GM12872 (cell line): ENCODE data around the gene MUSTN1.

Experiments used
- CTCF ChIP-seq: IDR thresholded peaks from 3 replicates; pipeline ENCODE4 v1.5.1; 2011; ENCODE audit warnings: low read depth, mild to moderate bottlenecking, low read length, moderate library complexity; ENCODE audit not compliant: insufficient read depth

MUSTN1 gene

DNA sequence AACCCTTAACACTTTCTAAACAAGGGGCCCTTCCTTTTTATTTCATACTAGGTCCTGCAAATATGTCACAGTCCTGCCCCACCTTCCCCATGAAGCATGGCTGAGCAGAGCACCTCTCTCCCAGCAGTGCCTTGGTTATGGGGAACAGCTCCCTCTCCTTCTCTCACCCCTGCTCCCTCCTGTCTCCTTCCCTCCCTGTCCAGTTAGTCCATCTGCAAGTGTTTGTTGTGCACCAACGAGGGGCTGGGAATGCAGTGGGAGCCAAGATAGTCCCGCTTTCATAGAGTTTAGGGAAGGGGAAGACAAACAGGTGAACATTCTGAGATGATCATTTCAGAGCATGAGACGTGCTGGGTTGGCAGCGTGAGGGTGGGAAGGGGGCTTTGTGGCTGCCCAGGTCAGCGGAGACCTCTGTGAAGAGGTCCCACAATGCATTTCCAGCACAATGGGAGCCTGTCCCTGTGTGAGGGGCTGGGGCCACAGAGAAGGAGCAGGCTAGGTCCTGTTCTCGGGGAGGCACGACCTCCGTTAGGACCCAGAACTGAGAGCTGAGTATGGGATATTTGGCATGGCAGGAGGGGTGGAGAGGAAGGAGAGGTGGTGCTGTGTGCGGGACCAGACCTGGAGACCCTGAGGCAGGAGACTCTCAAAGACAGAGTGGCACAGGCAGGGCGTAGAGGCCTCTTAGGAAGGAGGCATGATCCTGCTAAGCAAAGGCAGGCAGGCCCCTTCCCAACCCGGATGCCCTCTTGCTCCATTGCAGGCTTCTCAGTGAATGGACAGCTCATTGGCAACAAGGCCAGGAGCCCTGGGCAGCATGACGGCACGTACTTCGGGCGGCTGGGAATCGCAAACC lies 45.7 kb downstream of the MUSTN1 start:
- TF ChIP-seq CTCF: no peak

DNA sequence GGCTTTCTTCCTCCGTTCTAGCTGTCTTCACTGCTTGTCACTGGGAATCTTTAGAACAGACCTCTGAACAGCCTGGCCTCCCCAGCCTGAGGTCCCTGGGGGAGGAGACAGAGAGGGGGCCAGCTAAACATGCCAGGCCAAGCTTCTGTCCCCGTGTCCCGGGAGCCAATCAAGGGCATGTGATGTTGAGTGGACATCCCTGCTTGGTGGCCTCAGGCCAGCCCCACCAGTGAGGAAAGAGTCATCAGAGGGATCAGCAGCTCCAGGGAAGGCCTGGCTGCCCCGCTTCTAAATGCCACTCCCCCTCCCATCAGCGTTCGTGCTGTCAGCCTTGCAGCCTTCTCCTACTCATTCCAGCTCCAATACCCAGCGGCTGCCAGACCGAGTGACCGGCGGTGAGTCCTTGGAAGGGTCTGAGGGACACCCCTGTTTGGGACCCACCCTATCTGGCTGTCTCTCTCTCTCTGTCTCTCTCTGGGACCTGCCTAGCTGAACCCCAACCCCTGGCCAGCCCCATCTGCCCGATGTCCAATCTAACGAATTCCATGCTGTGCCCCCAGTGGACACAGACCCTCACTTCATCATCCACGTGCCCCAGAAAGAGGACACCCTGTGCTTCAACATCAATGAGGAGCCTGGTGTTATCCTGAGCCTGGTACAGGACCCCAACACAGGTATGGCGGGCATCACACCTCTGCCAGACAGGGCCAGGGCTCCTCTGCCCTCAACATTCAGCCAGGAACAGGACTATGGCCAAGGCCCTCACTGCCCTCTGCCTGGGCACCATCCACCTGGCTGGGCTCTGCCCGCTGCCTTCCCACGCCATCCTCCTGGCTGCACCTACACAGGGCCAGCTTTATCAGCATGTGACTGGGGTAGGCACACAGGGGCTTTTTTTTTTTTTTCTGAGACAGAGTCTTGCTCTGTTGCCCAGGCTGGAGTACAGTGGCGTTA lies 46.9 kb downstream of the MUSTN1 start:
- TF ChIP-seq CTCF: no peak

GRCh38 chr3:52787246-52787645 lies 47.6 kb downstream of the MUSTN1 start:
- TF ChIP-seq CTCF: no peak

GRCh38 chr3:52786330-52787215 lies 48.2 kb downstream of the MUSTN1 start:
- TF ChIP-seq CTCF: no peak

GRCh38 chr3:52784931-52785590 lies 49.8 kb downstream of the MUSTN1 start:
- no peak for TF ChIP-seq CTCF

- TF ChIP-seq CTCF: no peak
Measured at GRCh38 chr3:52784021-52784621, 50.7 kb downstream of the MUSTN1 start.
